ENCODE results near the gene VSTM2B. TPM values are rescaled to one million over a fixed set of nuclear protein-coding genes. Genes with fewer than 3 reads are reported as not detected.

The VSTM2B gene
- total RNA-seq, 1 donor from 2014 or later = not detected

DNA sequence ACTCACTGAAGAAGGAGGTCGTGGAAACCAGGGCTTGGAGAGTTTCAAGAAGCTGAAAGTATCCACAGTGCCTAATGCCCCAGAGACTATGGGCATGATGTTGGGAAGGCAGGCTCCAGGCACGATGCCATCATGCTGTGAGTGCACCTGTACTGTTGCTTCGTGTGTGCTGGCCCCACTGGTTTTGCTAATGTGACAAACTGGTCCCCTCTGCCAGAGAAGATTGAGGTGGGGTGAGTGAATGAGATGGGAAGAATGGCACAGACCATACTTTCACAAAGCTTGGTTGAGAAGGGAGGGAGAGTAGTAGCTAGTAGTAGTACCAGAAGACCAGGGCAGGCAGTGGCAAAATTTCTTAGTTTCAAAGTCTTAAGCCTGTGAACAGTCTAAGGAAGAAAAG, 61.3 kb downstream of the VSTM2B start:
- H3K36me3 ChIP-seq (ENCODE audit: control insufficient read depth in 3 of 3, insufficient read depth in 3 of 3, low read length in 3 of 3) = no peaks in the 10 kb centered on the region
- H3K9me3 ChIP-seq (ENCODE audit: control insufficient read depth in 3 of 3, low read length in 3 of 3) = peaks cover 0 to 2% (median 0%) of the 10 kb centered on the region in 3 donors
- no peak overlapping the region for H3K4me3 ChIP-seq (ENCODE audit: low read length in 3 of 3)
- peaks cover 15 to 21% (median 20%) of the 10 kb centered on the region in 3 donors for H3K27me3 ChIP-seq (ENCODE audit: control insufficient read depth in 3 of 3, insufficient read depth in 3 of 3, low read length in 3 of 3)
- no peak overlapping the region for H3K9ac ChIP-seq (ENCODE audit: low read depth in 1 of 3, low read length in 3 of 3)
- H3K27ac ChIP-seq (ENCODE audit: low read depth, low read length) = no peak overlapping the region
- H3K4me1 ChIP-seq (ENCODE audit: control insufficient read depth in 3 of 3, insufficient read depth in 3 of 3, low read length in 3 of 3) = no peaks in the 10 kb centered on the region

DNA sequence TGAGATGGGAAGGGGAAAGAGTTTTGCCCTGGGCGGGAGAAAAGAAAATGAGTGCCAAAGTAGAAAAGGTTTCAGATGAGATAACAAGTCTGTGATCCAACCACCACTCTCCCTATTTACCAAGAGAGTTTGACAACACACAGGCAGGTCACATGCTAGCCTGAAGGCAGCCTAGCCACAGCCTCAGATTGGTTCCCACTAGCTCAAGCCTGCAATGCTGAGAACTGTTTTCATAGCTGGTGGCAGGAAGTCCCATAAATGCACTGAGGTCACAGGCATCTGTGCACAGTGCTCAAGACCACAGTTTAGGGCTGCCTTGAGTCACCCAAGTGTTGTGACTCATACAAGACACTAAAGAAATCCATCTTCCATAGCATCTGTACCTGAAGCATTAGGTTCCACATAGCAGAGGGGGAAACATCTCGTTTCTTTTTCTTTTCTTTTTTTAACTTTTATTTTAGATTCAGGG, 61.8 kb downstream of the VSTM2B start:
- Histone ChIP-seq H3K27me3 (ENCODE audit: control insufficient read depth in 3 of 3, insufficient read depth in 3 of 3, low read length in 3 of 3) (peaks cover 15 to 23% (median 21%) of the 10 kb centered on the region in 3 donors), H3K4me3 (ENCODE audit: low read length in 3 of 3) (no peak overlapping the region), H3K27ac (ENCODE audit: low read depth, low read length) (no peak overlapping the region)

DNA sequence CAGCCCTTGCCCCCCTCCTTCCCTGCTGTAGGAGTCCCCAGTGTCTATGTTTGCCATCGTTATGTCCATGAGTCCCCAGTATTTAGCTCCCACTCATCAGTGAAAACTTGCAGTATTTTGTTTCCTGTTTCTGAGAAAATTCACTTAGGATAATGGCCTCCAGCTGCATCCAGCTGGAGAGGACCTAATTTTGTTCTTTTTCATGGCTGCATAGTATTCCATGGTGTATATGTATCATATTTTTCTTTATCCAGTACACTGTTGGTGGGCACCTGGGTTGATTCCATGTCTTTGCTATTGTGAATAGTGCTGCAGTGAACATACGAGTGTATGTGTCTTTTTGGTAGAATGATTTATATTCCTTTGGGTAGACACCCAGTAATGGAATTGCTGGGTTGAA, 62.3 kb downstream of the VSTM2B start:
- peaks cover 0 to 2% (median 0%) of the 10 kb centered on the region in 3 donors for H3K9me3 ChIP-seq (ENCODE audit: control insufficient read depth in 3 of 3, low read length in 3 of 3)
- H3K4me3 ChIP-seq (ENCODE audit: low read length in 3 of 3) = no peak overlapping the region
- no peak overlapping the region for H3K9ac ChIP-seq (ENCODE audit: low read depth in 1 of 3, low read length in 3 of 3)
- H3K4me1 ChIP-seq (ENCODE audit: control insufficient read depth in 3 of 3, insufficient read depth in 3 of 3, low read length in 3 of 3) = no peaks in the 10 kb centered on the region
- no peaks in the 10 kb centered on the region for H3K36me3 ChIP-seq (ENCODE audit: control insufficient read depth in 3 of 3, insufficient read depth in 3 of 3, low read length in 3 of 3)
- peaks cover 18 to 27% (median 21%) of the 10 kb centered on the region in 3 donors for H3K27me3 ChIP-seq (ENCODE audit: control insufficient read depth in 3 of 3, insufficient read depth in 3 of 3, low read length in 3 of 3)
- H3K27ac ChIP-seq (ENCODE audit: low read depth, low read length) = no peak overlapping the region

More for the DNA sequence above, 61.8 kb downstream of the VSTM2B start:
- Histone ChIP-seq H3K4me1 (ENCODE audit: control insufficient read depth in 3 of 3, insufficient read depth in 3 of 3, low read length in 3 of 3) (no peaks in the 10 kb centered on the region), H3K9me3 (ENCODE audit: control insufficient read depth in 3 of 3, low read length in 3 of 3) (peaks cover 0 to 2% (median 0%) of the 10 kb centered on the region in 3 donors), H3K36me3 (ENCODE audit: control insufficient read depth in 3 of 3, insufficient read depth in 3 of 3, low read length in 3 of 3) (no peaks in the 10 kb centered on the region), H3K9ac (ENCODE audit: low read depth in 1 of 3, low read length in 3 of 3) (no peak overlapping the region)

- Histone ChIP-seq H3K27ac (ENCODE audit: low read depth, low read length) (no peak overlapping the region), H3K9ac (ENCODE audit: low read depth in 1 of 3, low read length in 3 of 3) (no peak overlapping the region), H3K4me1 (ENCODE audit: control insufficient read depth in 3 of 3, insufficient read depth in 3 of 3, low read length in 3 of 3) (no peaks in the 10 kb centered on the region), H3K27me3 (ENCODE audit: control insufficient read depth in 3 of 3, insufficient read depth in 3 of 3, low read length in 3 of 3) (peaks cover 18 to 41% (median 30%) of the 10 kb centered on the region in 3 donors), H3K36me3 (ENCODE audit: control insufficient read depth in 3 of 3, insufficient read depth in 3 of 3, low read length in 3 of 3) (no peaks in the 10 kb centered on the region), H3K4me3 (ENCODE audit: low read length in 3 of 3) (no peak overlapping the region), H3K9me3 (ENCODE audit: control insufficient read depth in 3 of 3, low read length in 3 of 3) (peaks cover 0 to 2% (median 0%) of the 10 kb centered on the region in 3 donors)
These were observed 64.5 kb downstream of the VSTM2B start for GRCh38 chr19:29590278-29590677.

GRCh38 chr19:29591670-29592069, 65.9 kb downstream of the VSTM2B start:
- Histone ChIP-seq H3K27ac (ENCODE audit: low read depth, low read length) (no peak overlapping the region), H3K9ac (ENCODE audit: low read depth in 1 of 3, low read length in 3 of 3) (no peak overlapping the region), H3K27me3 (ENCODE audit: control insufficient read depth in 3 of 3, insufficient read depth in 3 of 3, low read length in 3 of 3) (peaks cover 26 to 54% (median 43%) of the 10 kb centered on the region in 3 donors), H3K9me3 (ENCODE audit: control insufficient read depth in 3 of 3, low read length in 3 of 3) (peaks cover 0 to 2% (median 0%) of the 10 kb centered on the region in 3 donors), H3K36me3 (ENCODE audit: control insufficient read depth in 3 of 3, insufficient read depth in 3 of 3, low read length in 3 of 3) (no peaks in the 10 kb centered on the region), H3K4me1 (ENCODE audit: control insufficient read depth in 3 of 3, insufficient read depth in 3 of 3, low read length in 3 of 3) (no peaks in the 10 kb centered on the region), H3K4me3 (ENCODE audit: low read length in 3 of 3) (no peak overlapping the region)

DNA sequence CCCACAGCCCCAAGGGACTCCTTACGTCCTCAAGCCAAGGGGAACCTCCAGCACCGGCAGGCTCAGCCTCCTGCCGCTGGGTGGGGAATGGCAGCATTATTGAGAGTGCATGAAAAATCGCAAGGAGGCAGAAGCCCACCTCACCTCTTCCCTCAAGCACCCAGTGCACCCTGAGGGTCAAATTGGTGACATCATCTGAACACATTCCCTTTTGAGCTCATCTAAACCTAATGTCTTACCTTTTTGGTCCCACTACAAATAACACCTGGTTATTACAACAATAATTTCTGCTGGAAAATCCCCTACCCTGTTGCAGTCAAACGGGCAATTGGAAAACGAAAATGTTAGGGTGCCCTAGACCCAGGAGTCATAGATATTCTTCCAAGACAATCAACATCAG, 68.1 kb downstream of the VSTM2B start:
- no peaks in the 10 kb centered on the region for H3K36me3 ChIP-seq (ENCODE audit: control insufficient read depth in 3 of 3, insufficient read depth in 3 of 3, low read length in 3 of 3)
- H3K27ac ChIP-seq (ENCODE audit: low read depth, low read length) = no peak overlapping the region
- peaks cover 26 to 54% (median 49%) of the 10 kb centered on the region in 3 donors for H3K27me3 ChIP-seq (ENCODE audit: control insufficient read depth in 3 of 3, insufficient read depth in 3 of 3, low read length in 3 of 3)
- no peak overlapping the region for H3K4me3 ChIP-seq (ENCODE audit: low read length in 3 of 3)
- H3K9me3 ChIP-seq (ENCODE audit: control insufficient read depth in 3 of 3, low read length in 3 of 3) = no peaks in the 10 kb centered on the region
- no peaks in the 10 kb centered on the region for H3K4me1 ChIP-seq (ENCODE audit: control insufficient read depth in 3 of 3, insufficient read depth in 3 of 3, low read length in 3 of 3)
- no peak overlapping the region for H3K9ac ChIP-seq (ENCODE audit: low read depth in 1 of 3, low read length in 3 of 3)

GRCh38 chr19:29596080-29596727, 70.4 kb downstream of the VSTM2B start:
- Histone ChIP-seq H3K9me3 (ENCODE audit: control insufficient read depth in 3 of 3, low read length in 3 of 3) (no peaks in the 10 kb centered on the region), H3K9ac (ENCODE audit: low read depth in 1 of 3, low read length in 3 of 3) (no peak overlapping the region), H3K36me3 (ENCODE audit: control insufficient read depth in 3 of 3, insufficient read depth in 3 of 3, low read length in 3 of 3) (no peaks in the 10 kb centered on the region), H3K27ac (ENCODE audit: low read depth, low read length) (no peak overlapping the region), H3K4me3 (ENCODE audit: low read length in 3 of 3) (no peak overlapping the region), H3K4me1 (ENCODE audit: control insufficient read depth in 3 of 3, insufficient read depth in 3 of 3, low read length in 3 of 3) (no peaks in the 10 kb centered on the region), H3K27me3 (ENCODE audit: control insufficient read depth in 3 of 3, insufficient read depth in 3 of 3, low read length in 3 of 3) (peaks cover 17 to 43% (median 40%) of the 10 kb centered on the region in 3 donors)

GRCh38 chr19:29596885-29597525, 71.2 kb downstream of the VSTM2B start:
- Histone ChIP-seq H3K36me3 (ENCODE audit: control insufficient read depth in 3 of 3, insufficient read depth in 3 of 3, low read length in 3 of 3) (no peaks in the 10 kb centered on the region), H3K27me3 (ENCODE audit: control insufficient read depth in 3 of 3, insufficient read depth in 3 of 3, low read length in 3 of 3) (peaks cover 17 to 43% (median 33%) of the 10 kb centered on the region in 3 donors), H3K9ac (ENCODE audit: low read depth in 1 of 3, low read length in 3 of 3) (no peak overlapping the region), H3K4me1 (ENCODE audit: control insufficient read depth in 3 of 3, insufficient read depth in 3 of 3, low read length in 3 of 3) (no peaks in the 10 kb centered on the region), H3K9me3 (ENCODE audit: control insufficient read depth in 3 of 3, low read length in 3 of 3) (no peaks in the 10 kb centered on the region), H3K27ac (ENCODE audit: low read depth, low read length) (no peak overlapping the region), H3K4me3 (ENCODE audit: low read length in 3 of 3) (no peak overlapping the region)

DNA sequence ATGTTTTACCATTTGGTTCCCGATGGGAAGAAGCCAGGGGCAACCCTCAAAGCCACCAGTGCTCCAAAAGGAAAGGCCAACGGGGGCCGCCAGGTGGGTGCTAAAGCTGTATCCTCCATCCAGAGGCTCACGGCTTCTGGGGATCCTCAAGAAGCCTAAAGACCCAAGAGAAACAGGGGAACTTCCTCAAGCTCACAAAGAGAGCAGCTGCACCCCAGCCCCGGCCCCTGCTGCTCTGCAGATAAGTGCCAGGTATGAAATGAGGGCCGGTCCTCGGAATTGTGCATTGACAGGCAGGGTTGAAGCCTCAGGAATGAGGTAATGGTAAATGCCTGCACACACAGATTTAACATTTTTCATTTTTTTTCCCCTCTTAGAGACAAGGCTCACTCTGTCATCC, 72.2 kb downstream of the VSTM2B start:
- peaks cover 15 to 36% (median 32%) of the 10 kb centered on the region in 3 donors for H3K27me3 ChIP-seq (ENCODE audit: control insufficient read depth in 3 of 3, insufficient read depth in 3 of 3, low read length in 3 of 3)

DNA sequence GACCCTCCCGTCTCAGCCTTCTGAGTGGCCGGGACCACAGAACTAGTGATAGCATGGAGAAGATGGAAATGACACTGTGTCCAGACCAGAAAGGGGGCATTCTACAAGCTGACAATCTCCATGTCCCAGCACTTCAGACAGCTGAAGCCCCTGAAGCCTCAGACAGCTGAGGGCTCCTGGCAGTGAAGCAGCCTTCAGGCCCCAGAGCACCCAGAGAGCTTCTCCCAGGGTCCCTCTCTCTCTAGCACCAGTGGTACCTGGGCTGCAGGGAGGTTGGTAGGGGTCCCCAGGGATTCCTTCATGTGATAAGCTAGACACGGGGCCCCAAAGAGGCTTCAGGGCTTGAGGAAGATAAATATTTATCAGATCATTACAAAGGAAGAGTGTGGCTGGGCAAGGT, 72.7 kb downstream of the VSTM2B start:
- H3K9me3 ChIP-seq (ENCODE audit: control insufficient read depth in 3 of 3, low read length in 3 of 3) = no peaks in the 10 kb centered on the region
- H3K36me3 ChIP-seq (ENCODE audit: control insufficient read depth in 3 of 3, insufficient read depth in 3 of 3, low read length in 3 of 3) = no peaks in the 10 kb centered on the region
- H3K27me3 ChIP-seq (ENCODE audit: control insufficient read depth in 3 of 3, insufficient read depth in 3 of 3, low read length in 3 of 3) = peaks cover 14 to 35% (median 32%) of the 10 kb centered on the region in 3 donors
- H3K4me3 ChIP-seq (ENCODE audit: low read length in 3 of 3) = no peak overlapping the region
- no peak overlapping the region for H3K9ac ChIP-seq (ENCODE audit: low read depth in 1 of 3, low read length in 3 of 3)
- H3K27ac ChIP-seq (ENCODE audit: low read depth, low read length) = no peak overlapping the region
- H3K4me1 ChIP-seq (ENCODE audit: control insufficient read depth in 3 of 3, insufficient read depth in 3 of 3, low read length in 3 of 3) = no peaks in the 10 kb centered on the region

More for the DNA sequence above, 72.2 kb downstream of the VSTM2B start:
- Histone ChIP-seq H3K36me3 (ENCODE audit: control insufficient read depth in 3 of 3, insufficient read depth in 3 of 3, low read length in 3 of 3) (no peaks in the 10 kb centered on the region), H3K9me3 (ENCODE audit: control insufficient read depth in 3 of 3, low read length in 3 of 3) (no peaks in the 10 kb centered on the region), H3K27ac (ENCODE audit: low read depth, low read length) (no peak overlapping the region), H3K4me3 (ENCODE audit: low read length in 3 of 3) (no peak overlapping the region), H3K4me1 (ENCODE audit: control insufficient read depth in 3 of 3, insufficient read depth in 3 of 3, low read length in 3 of 3) (no peaks in the 10 kb centered on the region), H3K9ac (ENCODE audit: low read depth in 1 of 3, low read length in 3 of 3) (no peak overlapping the region)
